GM18502 (cell line): ENCODE measurements around the gene SPRYD4.

Experiments
- ATAC-seq: cut with Tn5 transposase; IDR thresholded peaks from one replicate; pipeline ENCODE4 v1.9.1; 2021; ENCODE audit warnings: mild to moderate bottlenecking; ENCODE audit not compliant: unreplicated experiment, poor library complexity

SPRYD4 gene

GRCh38 chr12:56518570-56518969 is 50.2 kb downstream of the SPRYD4 start:
- no peak for ATAC-seq

- no peak for ATAC-seq
These were observed 51.7 kb downstream of the SPRYD4 start for GRCh38 chr12:56520048-56520447.

- no peak for ATAC-seq
These were observed 52.1 kb downstream of the SPRYD4 start for GRCh38 chr12:56520506-56520905.

GRCh38 chr12:56521209-56521589 is 52.8 kb downstream of the SPRYD4 start:
- no peak for ATAC-seq

- peak; percentile 67 for ATAC-seq
These were observed 53.4 kb downstream of the SPRYD4 start, which contains the start of gene RBMS2 for GRCh38 chr12:56521590-56522371. Gene RBMS2 (plus strand): TSS chr12:56521820. CDS start chr12:56522024, 204 bp downstream.

- ATAC-seq: no peak
These were observed 54.2 kb downstream of the SPRYD4 start for GRCh38 chr12:56522411-56523193.

GRCh38 chr12:56528846-56529245 is 60.5 kb downstream of the SPRYD4 start:
- ATAC-seq: no peak
